K562 (cell line): ENCODE data around the gene KATNAL2. TPM values are rescaled to one million over a fixed set of nuclear protein-coding genes. Genes with fewer than 3 reads are reported as not detected.

Source experiments
- ATAC-seq: fragments of 200-7000 bp; cut with Tn5 transposase; 3 replicates; pipeline ENCODE4 v1.9.1; 2020; ENCODE audit warnings: moderate library complexity
- BruUV-seq: library from RNA; stranded (reverse); fragments of 400-500 nt; replicated peaks from 2 replicates; lab custom pipeline; 2021; lab: Mats Ljungman, UMichigan
- CTCF ChIA-PET: fragments of 300-600 bp; formaldehyde crosslinking; extraction: SDS; loops from one replicate; lab custom pipeline; 2021; ENCODE audit warnings: low intra/inter-chr PET ratio; lab: Yijun Ruan, JAX
- POLR2A ChIA-PET: fragments of 300-600, 350-650 bp; sonication (Branson Sonifier 250); formaldehyde crosslinking; extraction: SDS; loops from one replicate; lab custom pipeline; 2021; ENCODE audit warnings: antibody characterized with exemption, inconsistent platforms; lab: Yijun Ruan, JAX
- DNase-seq, 4 experiments: peaks; one replicate each; pipeline versions ENCODE4 v3.0.0 to v3.0.0-alpha.2; 2011 to 2018; ENCODE audit warnings: low spot score in 3 of 4, mixed read lengths in 3 of 4; ENCODE audit errors: extremely low read depth in 1 of 4
- FAIRE-seq: peaks from 2 replicates; lab custom pipeline; 2011; peaks lifted over from hg19 to GRCh38; lab: Jason Lieb, UNC
- H2AFZ ChIP-seq: 2 replicates; pipeline ENCODE4 v1.6.0; 2011; ENCODE audit warnings: low read depth, low read length, control low read depth, inconsistent platforms
- H3K27ac ChIP-seq: fragments of 200-600 bp; 3 replicates; pipeline ENCODE4 v1.8.0; 2011; ENCODE audit warnings: low read depth, mild to moderate bottlenecking, control low read depth, inconsistent platforms, low read length, moderate library complexity, mixed read lengths; ENCODE audit errors: extremely low read depth
- H3K27me3 ChIP-seq, 2 experiments: fragments of 300-600 bp in 1 of 2; 2 replicates in 1 of 2; 3 replicates in 1 of 2; pipeline versions ENCODE4 v1.6.0 to v1.8.0; 2011; ENCODE audit warnings: inconsistent platforms in 2 of 2, low read length in 2 of 2, mild to moderate bottlenecking in 1 of 2, mixed read lengths in 1 of 2, moderate library complexity in 1 of 2; ENCODE audit not compliant: control insufficient read depth in 2 of 2, insufficient read depth in 2 of 2
- H3K36me3 ChIP-seq: fragments of 300-600 bp; 3 replicates; pipeline ENCODE4 v1.8.0; 2011; ENCODE audit warnings: mild to moderate bottlenecking, low read length, inconsistent platforms; ENCODE audit not compliant: control insufficient read depth, insufficient read depth
- H3K4me1 ChIP-seq, 2 experiments: fragments of 200-600 bp in 1 of 2; replicated peaks in 1 of 2; 2 replicates in 1 of 2; 3 replicates in 1 of 2; pipeline versions ENCODE4 v1.5.1 to v1.8.0; 2011; ENCODE audit warnings: inconsistent platforms in 2 of 2, low read length in 2 of 2, mild to moderate bottlenecking in 1 of 2, mixed read lengths in 1 of 2, moderate library complexity in 1 of 2; ENCODE audit not compliant: control insufficient read depth in 2 of 2, insufficient read depth in 2 of 2
- H3K4me2 ChIP-seq: 2 replicates; pipeline ENCODE4 v1.6.1; 2011; ENCODE audit warnings: low read length, control low read depth, inconsistent platforms, mixed read lengths; ENCODE audit not compliant: insufficient read depth
- H3K4me3 ChIP-seq: fragments of 200-600 bp; sonication (generic), shearing (Covaris generic); 2 replicates; pipeline ENCODE4 v1.5.1; 2016; ENCODE audit warnings: control low read depth, inconsistent platforms
- H3K79me2 ChIP-seq: fragments of 200-600 bp; 3 replicates; pipeline ENCODE4 v1.8.0; 2011; ENCODE audit warnings: low read length, inconsistent platforms; ENCODE audit not compliant: control insufficient read depth, insufficient read depth
- H3K9ac ChIP-seq, 2 experiments: 2 replicates each; pipeline versions ENCODE4 v1.6.0 to v1.6.1; 2011; ENCODE audit warnings: low read depth in 2 of 2, low read length in 2 of 2, control low read depth in 1 of 2, inconsistent platforms in 1 of 2, mild to moderate bottlenecking in 1 of 2, mixed read lengths in 1 of 2; ENCODE audit not compliant: insufficient read depth in 1 of 2
- H3K9me1 ChIP-seq: one replicate; pipeline ENCODE4 v1.6.0; 2011; ENCODE audit warnings: inconsistent platforms, mild to moderate bottlenecking, low read length, moderate library complexity; ENCODE audit not compliant: control insufficient read depth, insufficient read depth
- H3K9me3 ChIP-seq: replicated peaks from 2 replicates; pipeline ENCODE4 v1.5.1; 2011; ENCODE audit warnings: low read depth, low read length, inconsistent platforms; ENCODE audit not compliant: control insufficient read depth, insufficient read depth
- H4K20me1 ChIP-seq: replicated peaks from 2 replicates; pipeline ENCODE4 v1.6.1; 2011; ENCODE audit warnings: low read length, inconsistent platforms, mixed read lengths; ENCODE audit not compliant: control insufficient read depth, insufficient read depth
- MGA ChIP-seq: fragments of 450-650 bp; IDR thresholded peaks from 2 replicates; pipeline ENCODE4 v1.6.1; 2016; ENCODE audit warnings: mild to moderate bottlenecking, moderate library complexity
- WGBS: fragments of 100-300 bp; shearing (Covaris generic); methylation state at CpG from one replicate; pipeline ENCODE4 v1.1.6; 2016; ENCODE audit warnings: low coverage, mixed read lengths; ENCODE audit not compliant: insufficient coverage; ENCODE audit errors: missing lambda C conversion rate; 5-methylcytosine and 5-hydroxymethylcytosine counted together
- in situ Hi-C: fragments of 300-500 bp; cut with MboI; formaldehyde crosslinking; loops from 4 replicates; pipeline ENCODE4 v1.15.0; 2018; ENCODE audit warnings: inconsistent platforms, mixed read lengths
- intact Hi-C: fragments of 100-400 bp; cut with micrococcal nuclease; formaldehyde crosslinking; loops from 2 replicates; pipeline ENCODE4 v1.14.2; 2022
- polyA plus RNA-seq, 8 experiments: library from polyadenylated mRNA; depleted of rRNA in 4 of 8; stranded (reverse) in 5 of 8; unstranded in 3 of 8; fragments of >200 nt; fragmentation: Nextera tagmentation in 2 of 8; fragmentation: Illumina TruSeq in 1 of 8; extraction: Ambion mirVana in 2 of 8; extraction: Trizol in 1 of 8; gene quantifications; 2 replicates each; pipeline versions ENCODE4 v1.2.1 to v1.2.3, GENCODE V29; 2011 to 2014; ENCODE audit warnings: inconsistent platforms in 1 of 8, missing spikeins in 1 of 8
- total RNA-seq, 7 experiments: library from RNA; depleted of rRNA in 6 of 7; stranded (reverse); fragments of >200 nt in 6 of 7; fragmentation: Illumina TruSeq in 2 of 7; extraction: Trizol in 2 of 7; gene quantifications; 2 replicates each; pipeline versions ENCODE4 v1.2.1 to v1.2.3, GENCODE V29; 2011 to 2021; ENCODE audit warnings: low replicate concordance in 1 of 7

KATNAL2 gene
- total and polyA plus RNA-seq, 9 of the 15 experiments (the other 6 are each of a cell fraction or from before 2014, with no cell fraction given) = 0.08 to 1.2 (median 0.48) TPM

DNA sequence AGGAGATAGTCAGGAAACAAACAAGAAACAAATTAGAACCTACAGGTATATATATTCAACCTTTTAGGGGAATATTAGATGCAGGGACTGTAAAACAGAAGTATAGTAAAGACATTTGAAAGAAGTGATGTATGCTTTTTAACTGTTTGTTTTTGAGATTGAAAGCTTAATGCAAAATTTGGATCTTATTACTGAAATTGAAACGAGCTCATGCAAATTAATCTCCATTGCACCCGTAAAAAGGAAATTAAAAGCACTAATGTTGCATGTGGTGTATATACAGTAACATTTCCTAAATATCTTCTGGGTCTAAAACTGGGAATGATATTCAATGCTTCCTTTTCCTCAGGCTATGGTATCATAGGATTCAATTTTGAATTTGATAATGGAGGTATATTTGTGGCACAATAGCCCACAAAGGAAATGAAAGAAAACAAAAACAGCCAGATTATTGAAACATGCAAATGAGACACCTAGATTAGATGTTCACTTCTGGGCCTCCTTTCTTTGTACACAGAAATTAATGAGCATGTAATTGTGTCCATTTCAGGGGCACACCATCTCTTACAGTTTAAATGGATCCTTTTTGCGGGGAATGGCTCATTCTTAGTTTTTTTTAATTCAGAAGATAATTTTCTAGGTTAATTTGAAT, 119.7 kb downstream of the KATNAL2 start:
- BruUV-seq = no TSS peak
- in situ Hi-C loops (no loop called here), intact Hi-C loops (no loop called here)
- FAIRE-seq = no peak
- 0% methylated on average over 3 of the region's 3 CpGs for WGBS
- Histone ChIP-seq H3K9ac (no peak overlapping the region), H3K36me3 (no peaks in the 10 kb centered on the region), H3K27me3 (peaks cover 16 to 35% of the 10 kb centered on the region in 2 experiments), H3K4me3 (no peak overlapping the region), H3K4me2 (no peak overlapping the region), H2AFZ (no peak overlapping the region), H3K9me1 (no peaks in the 10 kb centered on the region), H4K20me1 (no peaks in the 10 kb centered on the region), H3K27ac (no peak overlapping the region), H3K9me3 (no peaks in the 10 kb centered on the region), H3K4me1 (peaks cover 0 to 7% of the 10 kb centered on the region in 2 experiments; a peak in 2 of 5 replicates), H3K79me2 (no peaks in the 10 kb centered on the region)
- no peak for ATAC-seq
- ChIA-PET POLR2A (no interaction called here), CTCF (interaction anchor here (1.0 kb wide), 1 partner anchor 481 kb away, joined by 5 read pairs; no protein-coding TSS in a partner anchor)
- DNase-seq = no peak
- TF ChIP-seq MGA = no peak
